Prostate gland (tissue), 2 donors: ENCODE data around the gene NUAK2.

Experiments used
- POLR2A ChIP-seq: fragments of 450-650 bp; IDR thresholded peaks from one replicate; pipeline ENCODE4 v1.6.1; 2016; ENCODE audit warnings: antibody characterized with exemption, mild to moderate bottlenecking
- POLR2AphosphoS5 ChIP-seq: sonication (generic); formaldehyde crosslinking; IDR thresholded peaks from one replicate; pipeline ENCODE4 v1.6.1; 2017; ENCODE audit warnings: antibody characterized with exemption
- TF ChIP-seq, protein P1 (sequence below), 4 experiments: fragments of 200-600 bp in 2 of 4; fragments of 450-650 bp in 2 of 4; sonication (generic) in 2 of 4; IDR thresholded peaks; 1 replicate in 3 of 4; 2 replicates in 1 of 4; pipeline ENCODE4 v1.5.1; 2016 to 2019; ENCODE audit warnings: antibody characterized with exemption in 4 of 4, mild to moderate bottlenecking in 2 of 4, moderate library complexity in 2 of 4

DNA sequence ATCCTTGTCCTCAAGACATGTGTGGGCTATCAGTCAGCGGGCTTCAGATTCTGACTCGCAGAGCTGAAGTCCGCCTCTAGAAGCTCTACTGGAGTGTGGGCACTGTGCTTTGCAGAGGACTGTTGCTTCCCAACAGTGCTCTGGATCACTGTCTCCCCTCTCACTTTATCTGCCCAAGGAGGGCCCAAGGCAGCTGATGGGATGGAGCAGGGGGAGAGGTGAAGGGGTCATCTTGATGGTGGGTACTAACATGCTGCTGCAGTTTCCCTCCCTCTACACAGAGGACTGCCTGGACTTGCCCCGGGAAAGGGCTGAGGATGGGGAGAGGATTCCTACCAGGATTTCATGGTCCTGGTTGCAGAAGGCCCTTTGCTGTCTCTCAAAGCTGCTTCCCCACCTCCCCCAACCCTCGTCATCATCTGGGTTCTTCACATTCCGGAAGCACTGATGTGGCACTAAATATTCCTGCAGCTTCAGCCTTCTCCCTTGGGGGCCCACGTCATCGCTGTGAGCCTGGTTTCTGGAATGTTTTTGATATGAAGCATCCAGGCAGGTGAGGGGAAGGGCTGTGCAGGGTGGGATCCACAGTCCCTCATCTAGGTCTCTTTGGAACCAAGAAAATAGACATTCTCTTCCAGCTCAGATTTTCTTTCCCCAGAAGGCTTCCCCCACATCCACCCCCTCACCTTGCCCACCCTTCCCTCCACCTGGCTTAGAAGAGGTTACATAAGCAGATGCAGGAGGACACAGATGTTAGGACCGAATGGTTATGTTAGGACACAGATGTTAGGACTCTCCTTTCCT is 23.2 kb downstream of the NUAK2 start:
- TF ChIP-seq, protein P1, sequence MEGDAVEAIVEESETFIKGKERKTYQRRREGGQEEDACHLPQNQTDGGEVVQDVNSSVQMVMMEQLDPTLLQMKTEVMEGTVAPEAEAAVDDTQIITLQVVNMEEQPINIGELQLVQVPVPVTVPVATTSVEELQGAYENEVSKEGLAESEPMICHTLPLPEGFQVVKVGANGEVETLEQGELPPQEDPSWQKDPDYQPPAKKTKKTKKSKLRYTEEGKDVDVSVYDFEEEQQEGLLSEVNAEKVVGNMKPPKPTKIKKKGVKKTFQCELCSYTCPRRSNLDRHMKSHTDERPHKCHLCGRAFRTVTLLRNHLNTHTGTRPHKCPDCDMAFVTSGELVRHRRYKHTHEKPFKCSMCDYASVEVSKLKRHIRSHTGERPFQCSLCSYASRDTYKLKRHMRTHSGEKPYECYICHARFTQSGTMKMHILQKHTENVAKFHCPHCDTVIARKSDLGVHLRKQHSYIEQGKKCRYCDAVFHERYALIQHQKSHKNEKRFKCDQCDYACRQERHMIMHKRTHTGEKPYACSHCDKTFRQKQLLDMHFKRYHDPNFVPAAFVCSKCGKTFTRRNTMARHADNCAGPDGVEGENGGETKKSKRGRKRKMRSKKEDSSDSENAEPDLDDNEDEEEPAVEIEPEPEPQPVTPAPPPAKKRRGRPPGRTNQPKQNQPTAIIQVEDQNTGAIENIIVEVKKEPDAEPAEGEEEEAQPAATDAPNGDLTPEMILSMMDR (IDR thresholded peaks at IDR 0.05), result no peak
- TF ChIP-seq POLR2AphosphoS5 (no peak), POLR2A (no peak)
